ENCODE measurements around the gene TCF7L2. TPM values are rescaled to one million over a fixed set of nuclear protein-coding genes. Genes with fewer than 3 reads are reported as not detected.

TCF7L2 gene
- total RNA-seq = 0.21 and 0.43 TPM in 2 replicates

DNA sequence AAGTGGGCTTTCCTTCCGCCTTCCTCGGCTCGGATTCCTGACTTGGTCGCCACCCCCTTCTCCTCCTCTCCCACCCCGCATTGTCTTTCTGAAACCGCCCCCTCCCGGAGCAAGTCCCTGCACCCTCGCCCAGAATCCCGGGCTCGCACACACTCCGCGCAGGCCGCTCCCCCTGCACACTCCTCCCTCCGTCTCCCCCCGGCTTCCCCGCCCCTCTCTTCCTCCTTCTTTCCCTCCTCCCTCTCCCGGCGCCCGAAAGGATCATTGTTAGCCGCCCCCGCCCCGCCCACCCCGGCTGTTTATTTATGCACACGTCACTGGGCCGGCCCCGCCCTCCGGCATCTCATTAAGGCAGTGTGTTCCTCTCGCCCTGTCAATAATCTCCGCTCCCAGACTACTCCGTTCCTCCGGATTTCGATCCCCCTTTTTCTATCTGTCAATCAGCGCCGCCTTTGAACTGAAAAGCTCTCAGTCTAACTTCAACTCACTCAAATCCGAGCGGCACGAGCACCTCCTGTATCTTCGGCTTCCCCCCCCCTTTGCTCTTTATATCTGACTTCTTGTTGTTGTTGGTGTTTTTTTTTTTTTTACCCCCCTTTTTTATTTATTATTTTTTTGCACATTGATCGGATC, at the start of gene TCF7L2:
TCF7L2 (plus strand) TSS at position 373 of the 633 bp plus-strand sequence. CDS start 510 bp downstream, outside the sequence.
- intact Hi-C loops (cut with micrococcal nuclease) = no loop called here
- Mint-ChIP-seq H3K27ac (no peak within 1 kb of the TSS), H3K36me3 (ENCODE audit: low read depth) (peaks cover 3% of the 10 kb centered on the region), H3K9me3 (no peaks in the 10 kb centered on the region), H3K27me3 (peaks cover 72% of the 10 kb centered on the region), H3K4me1 (peaks cover 14% of the 10 kb centered on the region), H3K4me3 (peak within 1 kb of the TSS; percentile 80)
- DNase-seq = peak; percentile 75

DNA sequence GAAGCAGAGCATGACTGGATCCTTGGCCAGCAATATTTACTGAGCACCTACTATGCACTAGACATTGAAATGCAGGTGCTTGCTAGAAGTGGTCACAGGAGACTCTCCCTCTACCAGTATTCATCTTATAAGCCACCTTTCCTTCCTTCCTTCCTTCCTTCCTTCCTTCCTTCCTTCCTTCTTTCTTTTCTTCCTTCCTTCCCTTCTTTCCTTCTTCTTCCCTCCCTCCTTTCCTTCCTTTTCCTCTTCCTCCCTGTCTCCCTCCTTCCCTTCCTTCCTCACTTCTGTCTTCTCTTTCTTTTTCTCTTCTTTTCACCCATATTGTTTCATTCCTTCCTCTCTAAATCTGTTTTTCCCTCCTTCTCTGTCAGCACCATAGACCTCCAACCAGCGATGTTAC, 47.3 kb upstream of the TCF7L2 start:
- no peaks in the 10 kb centered on the region for H3K27me3 Mint-ChIP-seq
- intact Hi-C loops (cut with micrococcal nuclease) = no loop called here
- H3K27ac Mint-ChIP-seq = no peak overlapping the region
- DNase-seq = no peak
- no peak overlapping the region for H3K4me3 Mint-ChIP-seq
- H3K9me3 Mint-ChIP-seq = no peaks in the 10 kb centered on the region
- H3K4me1 Mint-ChIP-seq = no peaks in the 10 kb centered on the region
- no peaks in the 10 kb centered on the region for H3K36me3 Mint-ChIP-seq (ENCODE audit: low read depth)

- Mint-ChIP-seq H3K27ac (no peak overlapping the region), H3K27me3 (no peaks in the 10 kb centered on the region), H3K4me3 (no peak overlapping the region), H3K9me3 (no peaks in the 10 kb centered on the region), H3K4me1 (no peaks in the 10 kb centered on the region), H3K36me3 (ENCODE audit: low read depth) (no peaks in the 10 kb centered on the region)
- intact Hi-C loops (cut with micrococcal nuclease) = no loop called here
- DNase-seq = no peak
Measured at GRCh38 chr10:112904000-112904399, 46.0 kb upstream of the TCF7L2 start.

GRCh38 chr10:112906945-112907344, 43.1 kb upstream of the TCF7L2 start:
- H3K27ac Mint-ChIP-seq = no peak overlapping the region
- intact Hi-C loops (cut with micrococcal nuclease) = no loop called here
- DNase-seq = no peak
- no peak overlapping the region for H3K4me3 Mint-ChIP-seq
- H3K27me3 Mint-ChIP-seq = no peaks in the 10 kb centered on the region
- H3K36me3 Mint-ChIP-seq (ENCODE audit: low read depth) = no peaks in the 10 kb centered on the region
- peaks cover 4% of the 10 kb centered on the region for H3K9me3 Mint-ChIP-seq
- H3K4me1 Mint-ChIP-seq = no peaks in the 10 kb centered on the region

DNA sequence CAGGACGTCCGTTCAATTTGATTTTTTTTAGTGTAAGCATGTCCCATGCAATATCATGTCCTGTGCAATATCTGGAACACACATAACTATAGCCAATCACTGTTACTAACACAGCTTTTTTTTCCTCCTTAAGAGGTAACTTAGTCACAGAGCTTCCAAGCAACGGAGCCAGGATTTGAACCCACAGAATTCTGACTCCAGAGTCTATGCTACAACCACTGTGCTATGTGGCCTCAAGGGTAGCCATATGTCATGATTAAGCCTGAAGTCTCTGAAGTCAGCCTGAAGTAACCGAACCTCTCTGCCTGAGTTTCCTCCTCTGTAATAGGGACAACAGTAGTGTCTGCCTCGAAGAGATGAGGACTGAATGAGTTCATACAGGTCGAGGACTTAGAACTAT, 42.2 kb upstream of the TCF7L2 start:
- intact Hi-C loops (cut with micrococcal nuclease) = no loop called here
- no peaks in the 10 kb centered on the region for H3K36me3 Mint-ChIP-seq (ENCODE audit: low read depth)
- no peak for DNase-seq
- no peaks in the 10 kb centered on the region for H3K4me1 Mint-ChIP-seq
- peaks cover 7% of the 10 kb centered on the region for H3K9me3 Mint-ChIP-seq
- H3K27ac Mint-ChIP-seq = no peak overlapping the region
- no peaks in the 10 kb centered on the region for H3K27me3 Mint-ChIP-seq
- no peak overlapping the region for H3K4me3 Mint-ChIP-seq

DNA sequence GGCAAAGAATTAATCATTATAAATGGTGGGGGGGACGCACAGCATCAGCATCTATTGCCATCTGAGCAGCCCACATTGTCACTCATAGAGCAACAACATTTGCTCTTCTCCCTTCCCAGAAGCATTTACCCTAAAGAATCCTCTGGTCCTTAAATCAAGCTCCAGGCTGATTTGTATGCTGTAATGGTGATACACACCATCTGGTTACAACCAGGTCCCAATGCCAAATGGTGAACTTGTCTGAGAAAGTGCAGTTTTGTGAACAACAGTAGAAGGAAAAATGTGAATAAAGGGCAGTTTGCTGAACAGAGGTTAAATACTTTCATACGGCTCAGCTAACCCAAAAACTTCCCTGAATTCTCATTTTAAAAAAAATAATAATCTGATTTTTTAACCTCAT, 38.8 kb upstream of the TCF7L2 start:
- Mint-ChIP-seq H3K9me3 (peaks cover 9% of the 10 kb centered on the region), H3K4me3 (no peak overlapping the region), H3K36me3 (ENCODE audit: low read depth) (no peaks in the 10 kb centered on the region), H3K27me3 (no peaks in the 10 kb centered on the region), H3K27ac (no peak overlapping the region), H3K4me1 (no peaks in the 10 kb centered on the region)
- intact Hi-C loops (cut with micrococcal nuclease) = no loop called here
- DNase-seq = no peak

DNA sequence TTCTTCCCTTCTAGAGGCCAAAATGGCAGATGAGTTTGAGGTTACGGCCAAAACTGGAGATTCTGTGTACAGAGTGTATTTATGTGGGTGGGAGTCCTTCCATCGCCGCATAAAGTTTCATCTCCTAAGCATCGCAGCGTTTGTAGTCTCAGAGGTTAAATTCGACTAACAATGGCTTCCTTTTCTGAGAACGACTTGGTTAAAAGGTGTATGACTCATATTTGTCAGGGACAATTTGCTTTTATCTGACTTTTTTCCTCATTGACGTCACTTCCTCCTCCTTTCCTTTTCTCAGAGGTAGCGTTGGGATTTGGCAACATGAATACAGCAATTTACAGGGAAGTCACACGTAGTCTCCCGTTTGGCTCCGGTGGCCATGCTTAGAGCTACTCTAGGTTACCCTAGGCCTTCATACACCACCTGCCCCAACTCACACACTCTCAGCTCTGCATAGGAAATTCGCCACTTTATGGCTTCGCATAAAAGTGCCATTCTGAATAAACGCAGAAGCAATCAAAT, 37.6 kb upstream of the TCF7L2 start:
- Mint-ChIP-seq H3K36me3 (ENCODE audit: low read depth) (no peaks in the 10 kb centered on the region), H3K27me3 (no peaks in the 10 kb centered on the region)

GRCh38 chr10:112913255-112913654, 36.8 kb upstream of the TCF7L2 start:
- DNase-seq = no peak
- Mint-ChIP-seq H3K4me1 (no peaks in the 10 kb centered on the region), H3K4me3 (no peak overlapping the region), H3K9me3 (peaks cover 9% of the 10 kb centered on the region), H3K27me3 (peaks cover 1% of the 10 kb centered on the region), H3K27ac (no peak overlapping the region), H3K36me3 (ENCODE audit: low read depth) (no peaks in the 10 kb centered on the region)
- intact Hi-C loops (cut with micrococcal nuclease) = no loop called here

More for the DNA sequence above, 37.6 kb upstream of the TCF7L2 start:
- Mint-ChIP-seq H3K4me1 (no peaks in the 10 kb centered on the region), H3K27ac (no peak overlapping the region), H3K4me3 (no peak overlapping the region), H3K9me3 (peaks cover 9% of the 10 kb centered on the region)
- intact Hi-C loops (cut with micrococcal nuclease) = no loop called here
- DNase-seq = no peak

DNA sequence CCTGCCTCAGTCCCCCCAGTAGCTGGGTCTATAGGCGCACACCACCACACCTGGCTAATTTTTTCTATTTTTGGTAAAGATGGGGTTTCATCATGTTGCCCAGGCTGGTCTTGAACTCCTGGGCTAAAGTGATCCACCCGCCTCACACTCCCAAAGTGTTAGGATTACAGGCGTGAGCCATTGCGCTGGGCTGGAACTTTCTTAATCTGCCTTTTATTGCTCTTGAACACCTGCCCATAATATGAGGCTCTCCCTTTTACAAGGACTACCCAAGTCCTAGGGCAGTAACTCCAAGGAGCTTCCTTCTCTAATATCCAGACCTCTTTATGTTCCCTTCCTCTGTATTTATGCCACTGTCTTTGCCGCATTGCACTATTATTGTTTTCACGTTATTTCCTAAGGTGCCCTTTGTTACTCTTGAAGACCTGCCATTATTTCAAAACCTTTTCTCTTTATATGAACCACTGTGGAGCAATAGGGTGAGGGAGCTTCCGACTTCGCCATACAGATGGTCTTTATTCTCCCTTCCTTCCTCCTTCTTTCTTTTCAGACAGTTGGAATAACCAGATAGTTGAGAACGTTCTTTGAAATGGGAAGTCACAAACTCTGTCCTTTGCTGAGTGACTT, 36.3 kb upstream of the TCF7L2 start:
- no peak overlapping the region for H3K27ac Mint-ChIP-seq
- peaks cover 1% of the 10 kb centered on the region for H3K27me3 Mint-ChIP-seq
- no peak for DNase-seq
- H3K9me3 Mint-ChIP-seq = peaks cover 9% of the 10 kb centered on the region
- no peaks in the 10 kb centered on the region for H3K4me1 Mint-ChIP-seq
- H3K36me3 Mint-ChIP-seq (ENCODE audit: low read depth) = no peaks in the 10 kb centered on the region
- no peak overlapping the region for H3K4me3 Mint-ChIP-seq
- intact Hi-C loops (cut with micrococcal nuclease) = no loop called here

DNA sequence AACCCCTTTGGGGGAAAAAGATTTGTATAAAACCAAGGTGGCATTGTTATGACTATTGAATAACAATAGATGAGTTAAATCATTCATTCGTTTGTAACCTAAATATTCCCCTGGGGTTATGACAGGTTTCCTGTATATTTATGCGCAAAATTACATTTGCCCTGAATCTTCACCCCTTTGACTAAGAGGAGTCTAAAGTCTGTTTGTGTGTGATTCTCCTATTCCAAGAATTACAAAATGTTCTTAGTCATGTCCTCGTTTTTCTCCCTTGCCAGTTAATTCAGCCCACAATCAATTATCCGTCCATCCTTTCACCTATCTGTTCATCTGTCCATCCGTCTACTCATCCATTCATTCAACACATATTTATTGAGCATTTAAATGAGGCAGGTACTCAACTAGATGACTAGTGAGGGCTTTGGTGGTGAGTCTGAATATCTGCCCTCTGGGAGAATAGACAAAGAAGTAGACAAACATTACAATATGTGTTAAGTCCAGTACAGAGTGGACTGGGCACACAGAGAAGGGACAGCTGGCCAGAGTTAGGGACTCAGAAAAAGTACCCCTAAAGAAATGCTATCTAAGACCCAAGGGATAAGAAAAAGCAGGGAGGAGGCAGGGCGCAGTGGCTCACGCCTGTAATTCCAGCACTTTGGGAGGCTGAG, 35.6 kb upstream of the TCF7L2 start:
- no peak for DNase-seq
- no peaks in the 10 kb centered on the region for H3K4me1 Mint-ChIP-seq
- no peak overlapping the region for H3K4me3 Mint-ChIP-seq
- no peak overlapping the region for H3K27ac Mint-ChIP-seq
- H3K9me3 Mint-ChIP-seq = peaks cover 9% of the 10 kb centered on the region
- peaks cover 1% of the 10 kb centered on the region for H3K27me3 Mint-ChIP-seq
- intact Hi-C loops (cut with micrococcal nuclease) = no loop called here
- no peaks in the 10 kb centered on the region for H3K36me3 Mint-ChIP-seq (ENCODE audit: low read depth)

DNA sequence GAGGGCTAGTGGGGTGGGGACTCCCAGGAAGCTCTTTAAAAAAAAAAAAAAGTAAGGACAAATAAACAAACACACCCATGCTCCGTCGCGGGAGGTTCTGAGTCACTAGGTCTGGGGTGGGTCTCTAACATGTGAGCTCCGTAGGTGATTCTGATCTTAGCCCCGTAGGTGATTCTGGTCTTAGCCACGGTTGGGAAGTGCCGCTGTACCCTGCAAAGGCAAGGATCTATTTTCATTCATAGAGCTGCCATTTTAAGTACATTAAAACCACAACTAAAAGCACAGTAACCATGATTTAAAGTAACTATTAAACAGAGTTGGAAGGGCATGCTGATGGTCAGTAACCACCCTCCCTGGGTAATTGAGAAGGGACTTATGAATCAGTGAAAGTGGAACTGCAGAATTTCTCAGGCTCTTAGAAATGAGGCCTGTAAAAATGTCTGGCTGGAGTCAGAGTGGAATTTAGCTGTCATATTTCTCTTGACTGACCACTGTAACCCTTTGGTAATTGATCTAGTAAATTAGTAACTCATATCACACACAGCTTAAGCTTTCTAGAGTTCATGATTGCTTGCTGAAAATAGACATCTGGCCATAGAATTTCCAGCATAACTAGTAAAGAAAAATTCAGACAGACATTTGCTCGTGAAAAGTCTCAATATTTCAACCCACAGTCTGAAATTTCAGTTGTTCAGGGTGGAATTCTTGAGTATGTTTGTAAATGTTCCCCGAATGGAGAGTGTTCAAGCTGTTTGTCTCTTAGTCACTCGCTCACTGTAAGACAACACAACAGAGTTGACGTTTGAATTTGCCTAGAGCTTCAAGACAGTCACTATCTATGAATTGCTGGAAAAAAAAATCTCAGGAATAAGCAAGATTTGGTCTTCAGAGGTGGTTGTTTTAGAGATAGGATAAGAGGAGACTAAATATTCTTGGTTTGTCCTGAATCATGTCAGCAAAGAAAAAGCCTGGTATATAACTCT, 34.2 kb upstream of the TCF7L2 start:
- no peaks in the 10 kb centered on the region for H3K36me3 Mint-ChIP-seq (ENCODE audit: low read depth)
- H3K27me3 Mint-ChIP-seq = peaks cover 1% of the 10 kb centered on the region
- no peaks in the 10 kb centered on the region for H3K4me1 Mint-ChIP-seq
- no peak for DNase-seq
- no peak overlapping the region for H3K27ac Mint-ChIP-seq
- H3K9me3 Mint-ChIP-seq = peaks cover 9% of the 10 kb centered on the region
- intact Hi-C loops (cut with micrococcal nuclease) = no loop called here
- H3K4me3 Mint-ChIP-seq = no peak overlapping the region

GRCh38 chr10:112917681-112918080, 32.4 kb upstream of the TCF7L2 start:
- peaks cover 4% of the 10 kb centered on the region for H3K9me3 Mint-ChIP-seq
- intact Hi-C loops (cut with micrococcal nuclease) = no loop called here
- peaks cover 1% of the 10 kb centered on the region for H3K27me3 Mint-ChIP-seq
- H3K36me3 Mint-ChIP-seq (ENCODE audit: low read depth) = no peaks in the 10 kb centered on the region
- H3K27ac Mint-ChIP-seq = no peak overlapping the region
- DNase-seq = no peak
- H3K4me3 Mint-ChIP-seq = no peak overlapping the region
- no peaks in the 10 kb centered on the region for H3K4me1 Mint-ChIP-seq

GRCh38 chr10:112918771-112919170, 31.3 kb upstream of the TCF7L2 start:
- Mint-ChIP-seq H3K27me3 (peaks cover 1% of the 10 kb centered on the region), H3K4me1 (no peaks in the 10 kb centered on the region), H3K4me3 (no peak overlapping the region), H3K36me3 (ENCODE audit: low read depth) (no peaks in the 10 kb centered on the region), H3K9me3 (no peaks in the 10 kb centered on the region), H3K27ac (no peak overlapping the region)
- intact Hi-C loops (cut with micrococcal nuclease) = no loop called here
- DNase-seq = no peak

Data from activated CD4-positive, alpha-beta T cell treated with anti-CD3 and anti-CD28 coated beads, Interleukin-2, amount 10 ng/mL, durations not matched to agents 24 days and 14 days (primary cell).